ENCODE results near the gene ZAP70.

Gene ZAP70

GRCh38 chr2:97788986-97789644, 75.7 kb downstream of the ZAP70 start:
- no peak for DNase-seq (ENCODE audit: low read depth)

Measured in HS-27A (cell line).